Testis (tissue), 2 donors: ENCODE data around the gene BOD1L1.

Source experiments
- CTCF ChIP-seq, 3 experiments: fragments of 450-650 bp in 2 of 3; fragments of 200-600 bp in 1 of 3; sonication (generic) in 1 of 3; IDR thresholded peaks; one replicate each; pipeline ENCODE4 v1.5.1; 2016 to 2019; ENCODE audit warnings: antibody characterized with exemption in 3 of 3, mild to moderate bottlenecking in 2 of 3, moderate library complexity in 1 of 3
- POLR2A ChIP-seq: fragments of 450-650 bp; IDR thresholded peaks from one replicate; pipeline ENCODE4 v1.6.1; 2017; ENCODE audit warnings: antibody characterized with exemption, mild to moderate bottlenecking, moderate library complexity

GRCh38 chr4:13601848-13602247 is 25.7 kb downstream of the BOD1L1 start:
- TF ChIP-seq POLR2A: no peak
- no peak for TF ChIP-seq CTCF (IDR thresholded peaks at IDR 0.05)
